HCT116 (cell line): ENCODE measurements around the gene SNX1. TPM values are rescaled to one million over a fixed set of nuclear protein-coding genes. Genes with fewer than 3 reads are reported as not detected.

Source experiments
- ATAC-seq: fragments of 200-7000 bp; cut with Tn5 transposase; 2 replicates; pipeline ENCODE4 v1.9.1; 2020; ENCODE audit warnings: mild to moderate bottlenecking, moderate library complexity
- BruUV-seq: library from RNA; stranded (reverse); fragments of 400-500 nt; replicated peaks from 2 replicates; lab custom pipeline; 2021; lab: Mats Ljungman, UMichigan
- CTCF ChIA-PET: fragments of 300-600 bp; sonication (Branson Sonifier 250); formaldehyde crosslinking; loops from one replicate; lab custom pipeline; 2021; ENCODE audit warnings: antibody characterized with exemption; lab: Charles Lee
- POLR2A ChIA-PET: fragments of 300-600, 350-600 bp; sonication (Branson Sonifier 250); formaldehyde crosslinking; loops from one replicate; lab custom pipeline; 2021; ENCODE audit warnings: antibody characterized with exemption; lab: Charles Lee
- RAD21 ChIA-PET, 2 experiments: fragments of 300-600 bp; sonication (Branson Sonifier 250); formaldehyde crosslinking; loops; one replicate each; lab custom pipeline; 2023; ENCODE audit warnings: low total read pairs in 2 of 2; ENCODE audit not compliant: uncharacterized antibody in 2 of 2, unreplicated experiment in 2 of 2, low non-redundant PET in 1 of 2; lab: Charles Lee
- DNase-seq: peaks from one replicate; pipeline ENCODE4 v3.0.0-alpha.2; 2010; ENCODE audit warnings: low read depth, low spot score
- H2AFZ ChIP-seq: fragments of 200-600 bp; shearing (Covaris generic), sonication (generic); 2 replicates; pipeline ENCODE4 v1.6.1; 2017; ENCODE audit warnings: low read depth, mixed run types, mixed read lengths, antibody characterized with exemption, low read length; ENCODE audit not compliant: poor library complexity, severe bottlenecking
- H3K27ac ChIP-seq: 2 replicates; pipeline ENCODE4 v1.5.1; 2012; ENCODE audit warnings: low read depth, low read length
- H3K27me3 ChIP-seq: fragments of 200-600 bp; sonication (generic); 2 replicates; pipeline ENCODE4 v1.6.1; 2016; ENCODE audit warnings: mixed run types, low read length, mixed read lengths; ENCODE audit not compliant: insufficient read depth
- H3K36me3 ChIP-seq, 2 experiments: fragments of 200-500 bp in 1 of 2; fragments of 200-600 bp in 1 of 2; sonication (Bioruptor generic) in 1 of 2; sonication (generic) in 1 of 2; 2 replicates each; pipeline versions ENCODE4 v1.5.1 to v1.6.1; 2014 to 2016; ENCODE audit warnings: low read length in 2 of 2, inconsistent platforms in 1 of 2, mixed read lengths in 1 of 2, mixed run types in 1 of 2; ENCODE audit not compliant: insufficient read depth in 2 of 2, control insufficient read depth in 1 of 2
- H3K4me1 ChIP-seq, 2 experiments: fragments of 200-600 bp in 1 of 2; sonication (generic) in 1 of 2; 2 replicates each; pipeline versions ENCODE4 v1.5.1 to v1.6.1; 2012 to 2017; ENCODE audit warnings: low read length in 2 of 2, inconsistent platforms in 1 of 2, mild to moderate bottlenecking in 1 of 2, mixed read lengths in 1 of 2, mixed run types in 1 of 2, moderate library complexity in 1 of 2; ENCODE audit not compliant: insufficient read depth in 2 of 2, control insufficient read depth in 1 of 2
- H3K4me2 ChIP-seq: fragments of 200-600 bp; sonication (generic); 2 replicates; pipeline ENCODE4 v1.6.1; 2017; ENCODE audit warnings: mixed run types, low read length, mixed read lengths
- H3K4me3 ChIP-seq, 2 experiments: fragments of 200-600 bp in 1 of 2; sonication (generic) in 1 of 2; replicated peaks in 1 of 2; 2 replicates each; pipeline ENCODE4 v1.5.1; 2011 to 2016; ENCODE audit warnings: low read length in 2 of 2, control low read depth in 1 of 2, low read depth in 1 of 2, mild to moderate bottlenecking in 1 of 2, mixed read lengths in 1 of 2, mixed run types in 1 of 2
- H3K79me2 ChIP-seq: fragments of 200-600 bp; sonication (generic); 2 replicates; pipeline ENCODE4 v1.6.1; 2017; ENCODE audit warnings: mild to moderate bottlenecking, mixed run types, low read length, moderate library complexity, mixed read lengths; ENCODE audit not compliant: insufficient read depth
- H3K9ac ChIP-seq: fragments of 200-600 bp; sonication (generic); 2 replicates; pipeline ENCODE4 v1.6.1; 2016; ENCODE audit warnings: low read length, mixed read lengths
- H3K9me2 ChIP-seq: fragments of 200-600 bp; sonication (generic), shearing (Covaris generic); 2 replicates; pipeline ENCODE4 v1.6.1; 2017; ENCODE audit warnings: mixed run types, mild to moderate bottlenecking, moderate library complexity; ENCODE audit not compliant: insufficient read depth
- H3K9me3 ChIP-seq, 2 experiments: fragments of 200-500 bp in 1 of 2; fragments of 200-600 bp in 1 of 2; sonication (Bioruptor generic) in 1 of 2; sonication (generic) in 1 of 2; 2 replicates each; pipeline ENCODE4 v1.6.1; 2014 to 2017; ENCODE audit warnings: low read length in 2 of 2, mixed read lengths in 2 of 2, inconsistent platforms in 1 of 2, low read depth in 1 of 2, mild to moderate bottlenecking in 1 of 2, mixed run types in 1 of 2, moderate library complexity in 1 of 2; ENCODE audit not compliant: control insufficient read depth in 1 of 2, insufficient read depth in 1 of 2
- H4K20me1 ChIP-seq: fragments of 200-600 bp; sonication (generic), shearing (Covaris generic); 2 replicates; pipeline ENCODE4 v1.6.1; 2017; ENCODE audit warnings: mixed run types, mild to moderate bottlenecking, moderate library complexity; ENCODE audit not compliant: insufficient read depth
- CBX3 ChIP-seq: IDR thresholded peaks from 2 replicates; pipeline ENCODE4 v1.6.1; 2012; ENCODE audit warnings: low read depth
- EGR1 ChIP-seq: IDR thresholded peaks from 2 replicates; pipeline ENCODE4 v1.6.1; 2012; ENCODE audit warnings: low read depth
- EZH2 ChIP-seq: fragments of 200-600 bp; sonication (generic); IDR thresholded peaks from 2 replicates; pipeline ENCODE4 v1.6.1; 2017; ENCODE audit warnings: antibody characterized with exemption, mixed run types
- EZH2phosphoT487 ChIP-seq: fragments of 200-600 bp; IDR thresholded peaks from 2 replicates; pipeline ENCODE4 v1.6.1; 2018; ENCODE audit warnings: antibody characterized with exemption, borderline replicate concordance
- JUND ChIP-seq: IDR thresholded peaks from 2 replicates; pipeline ENCODE4 v1.6.1; 2012
- POLR2A ChIP-seq: IDR thresholded peaks from 2 replicates; pipeline ENCODE4 v1.7.0; 2011; ENCODE audit warnings: borderline replicate concordance; ENCODE audit not compliant: insufficient read depth, insufficient read length; ENCODE audit errors: extremely low read depth
- POLR2AphosphoS5 ChIP-seq: IDR thresholded peaks from 2 replicates; pipeline ENCODE4 v1.6.1; 2011; ENCODE audit warnings: mild to moderate bottlenecking, low read depth, low read length, moderate library complexity
- SIN3A ChIP-seq: IDR thresholded peaks from 2 replicates; pipeline ENCODE4 v1.6.1; 2012; ENCODE audit warnings: low read depth
- SP1 ChIP-seq: IDR thresholded peaks from 2 replicates; pipeline ENCODE4 v1.6.1; 2012; ENCODE audit warnings: low read depth
- SRF ChIP-seq: IDR thresholded peaks from 2 replicates; pipeline ENCODE4 v1.6.1; 2012; ENCODE audit warnings: low read depth
- TCF7L2 ChIP-seq: IDR thresholded peaks from 2 replicates; pipeline ENCODE4 v1.7.0; 2011; ENCODE audit warnings: borderline replicate concordance, inconsistent platforms; ENCODE audit not compliant: insufficient read depth, insufficient read length; ENCODE audit errors: extremely low read depth
- YY1 ChIP-seq: IDR thresholded peaks from 2 replicates; pipeline ENCODE4 v1.6.1; 2011; ENCODE audit warnings: low read length, low read depth, moderate library complexity, mild to moderate bottlenecking; ENCODE audit not compliant: insufficient replicate concordance; ENCODE audit errors: extremely low read depth
- ZFX ChIP-seq: fragments of 450-650 bp; IDR thresholded peaks from 2 replicates; pipeline ENCODE4 v1.6.1; 2017
- ZNF274 ChIP-seq: fragments of 200-500 bp; sonication (Bioruptor generic); IDR thresholded peaks from 2 replicates; pipeline ENCODE4 v1.6.1; 2014; ENCODE audit warnings: mild to moderate bottlenecking, low read depth, low read length, inconsistent platforms
- intact Hi-C: fragments of 100-400 bp; cut with micrococcal nuclease; formaldehyde crosslinking; loops from 2 replicates; pipeline ENCODE4 v1.10.0; 2022
- total RNA-seq: library from RNA; stranded (reverse); gene quantifications from one replicate; pipeline ENCODE4 v1.2.1, GENCODE V29; 2021; ENCODE audit not compliant: unreplicated experiment
- TF ChIP-seq, protein P1 (sequence below): IDR thresholded peaks from 2 replicates; pipeline ENCODE4 v1.6.1; 2012; ENCODE audit warnings: low read depth
- TF ChIP-seq, protein P2 (sequence below): IDR thresholded peaks from 2 replicates; pipeline ENCODE4 v1.6.1; 2011; ENCODE audit warnings: mild to moderate bottlenecking, low read length, moderate library complexity; ENCODE audit not compliant: insufficient replicate concordance; ENCODE audit errors: extremely low read depth
- TF ChIP-seq, protein P3 (sequence below): IDR thresholded peaks from 2 replicates; pipeline ENCODE4 v1.6.1; 2012
- TF ChIP-seq, protein P4 (sequence below), 3 experiments: fragments of 200-600 bp in 1 of 3; sonication (generic) in 1 of 3; IDR thresholded peaks in 2 of 3; conservative IDR thresholded peaks in 1 of 3; 2 replicates each; pipeline ENCODE4 v1.5.1; 2012 to 2017; ENCODE audit warnings: low read depth in 2 of 3, low read length in 2 of 3, antibody characterized with exemption in 1 of 3, borderline replicate concordance in 1 of 3, control low read depth in 1 of 3, mild to moderate bottlenecking in 1 of 3, mixed read lengths in 1 of 3, mixed run types in 1 of 3, moderate library complexity in 1 of 3; ENCODE audit not compliant: insufficient read depth in 1 of 3

Gene SNX1
- total RNA-seq, 1 experiment from 2014 or later = 91.9 TPM

DNA sequence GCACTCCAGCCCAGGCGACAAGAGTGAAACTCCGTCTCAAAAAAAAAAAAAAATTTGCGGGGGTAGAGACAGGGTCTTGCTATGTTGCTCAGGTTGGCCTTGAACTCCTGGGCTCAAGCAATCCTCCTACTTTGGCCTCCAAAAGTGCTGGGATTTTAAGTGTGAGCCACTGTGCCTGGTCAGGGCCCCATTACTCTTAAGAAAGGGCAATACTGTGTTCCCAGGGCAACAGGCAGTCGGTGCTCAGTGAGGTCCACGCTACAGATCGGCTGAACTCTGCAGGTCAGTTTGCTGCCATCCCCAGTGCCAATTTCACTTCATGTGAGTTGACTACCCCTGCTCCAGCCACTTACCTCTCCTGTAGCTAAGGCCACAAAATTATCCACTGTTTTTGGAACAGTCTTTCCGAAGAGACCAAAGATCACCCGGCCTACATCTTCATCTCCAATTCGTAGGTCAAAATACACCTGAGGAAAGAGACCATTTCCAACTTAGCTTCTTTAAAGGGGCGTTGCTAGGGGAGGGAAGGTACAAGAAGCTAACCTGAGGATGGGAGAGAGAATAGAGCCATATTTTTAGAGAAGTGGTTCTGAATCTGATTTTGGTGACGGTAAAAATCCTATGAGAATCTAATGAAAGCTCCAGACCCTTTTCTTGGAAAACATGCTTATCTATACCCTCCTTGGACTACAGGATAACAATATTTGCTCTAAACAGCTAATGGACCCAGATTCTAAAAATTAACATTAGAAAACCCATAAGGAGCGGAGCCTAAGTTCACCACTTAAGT is 66.1 kb downstream of the SNX1 start:
- no peaks in the 10 kb centered on the region for H3K27me3 ChIP-seq
- TF ChIP-seq SRF = no peak
- no peak for TF ChIP-seq EGR1
- TF ChIP-seq, protein P1, sequence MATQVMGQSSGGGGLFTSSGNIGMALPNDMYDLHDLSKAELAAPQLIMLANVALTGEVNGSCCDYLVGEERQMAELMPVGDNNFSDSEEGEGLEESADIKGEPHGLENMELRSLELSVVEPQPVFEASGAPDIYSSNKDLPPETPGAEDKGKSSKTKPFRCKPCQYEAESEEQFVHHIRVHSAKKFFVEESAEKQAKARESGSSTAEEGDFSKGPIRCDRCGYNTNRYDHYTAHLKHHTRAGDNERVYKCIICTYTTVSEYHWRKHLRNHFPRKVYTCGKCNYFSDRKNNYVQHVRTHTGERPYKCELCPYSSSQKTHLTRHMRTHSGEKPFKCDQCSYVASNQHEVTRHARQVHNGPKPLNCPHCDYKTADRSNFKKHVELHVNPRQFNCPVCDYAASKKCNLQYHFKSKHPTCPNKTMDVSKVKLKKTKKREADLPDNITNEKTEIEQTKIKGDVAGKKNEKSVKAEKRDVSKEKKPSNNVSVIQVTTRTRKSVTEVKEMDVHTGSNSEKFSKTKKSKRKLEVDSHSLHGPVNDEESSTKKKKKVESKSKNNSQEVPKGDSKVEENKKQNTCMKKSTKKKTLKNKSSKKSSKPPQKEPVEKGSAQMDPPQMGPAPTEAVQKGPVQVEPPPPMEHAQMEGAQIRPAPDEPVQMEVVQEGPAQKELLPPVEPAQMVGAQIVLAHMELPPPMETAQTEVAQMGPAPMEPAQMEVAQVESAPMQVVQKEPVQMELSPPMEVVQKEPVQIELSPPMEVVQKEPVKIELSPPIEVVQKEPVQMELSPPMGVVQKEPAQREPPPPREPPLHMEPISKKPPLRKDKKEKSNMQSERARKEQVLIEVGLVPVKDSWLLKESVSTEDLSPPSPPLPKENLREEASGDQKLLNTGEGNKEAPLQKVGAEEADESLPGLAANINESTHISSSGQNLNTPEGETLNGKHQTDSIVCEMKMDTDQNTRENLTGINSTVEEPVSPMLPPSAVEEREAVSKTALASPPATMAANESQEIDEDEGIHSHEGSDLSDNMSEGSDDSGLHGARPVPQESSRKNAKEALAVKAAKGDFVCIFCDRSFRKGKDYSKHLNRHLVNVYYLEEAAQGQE = no peak
- no peak for TF ChIP-seq ZNF274
- TF ChIP-seq SP1 = no peak
- TF ChIP-seq, protein P2, sequence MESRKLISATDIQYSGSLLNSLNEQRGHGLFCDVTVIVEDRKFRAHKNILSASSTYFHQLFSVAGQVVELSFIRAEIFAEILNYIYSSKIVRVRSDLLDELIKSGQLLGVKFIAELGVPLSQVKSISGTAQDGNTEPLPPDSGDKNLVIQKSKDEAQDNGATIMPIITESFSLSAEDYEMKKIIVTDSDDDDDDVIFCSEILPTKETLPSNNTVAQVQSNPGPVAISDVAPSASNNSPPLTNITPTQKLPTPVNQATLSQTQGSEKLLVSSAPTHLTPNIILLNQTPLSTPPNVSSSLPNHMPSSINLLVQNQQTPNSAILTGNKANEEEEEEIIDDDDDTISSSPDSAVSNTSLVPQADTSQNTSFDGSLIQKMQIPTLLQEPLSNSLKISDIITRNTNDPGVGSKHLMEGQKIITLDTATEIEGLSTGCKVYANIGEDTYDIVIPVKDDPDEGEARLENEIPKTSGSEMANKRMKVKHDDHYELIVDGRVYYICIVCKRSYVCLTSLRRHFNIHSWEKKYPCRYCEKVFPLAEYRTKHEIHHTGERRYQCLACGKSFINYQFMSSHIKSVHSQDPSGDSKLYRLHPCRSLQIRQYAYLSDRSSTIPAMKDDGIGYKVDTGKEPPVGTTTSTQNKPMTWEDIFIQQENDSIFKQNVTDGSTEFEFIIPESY = no peak
- TF ChIP-seq POLR2AphosphoS5 = no peak
- TF ChIP-seq ZFX = no peak
- TF ChIP-seq TCF7L2 = no peak
- no peak for TF ChIP-seq SIN3A
- TF ChIP-seq, protein P3, sequence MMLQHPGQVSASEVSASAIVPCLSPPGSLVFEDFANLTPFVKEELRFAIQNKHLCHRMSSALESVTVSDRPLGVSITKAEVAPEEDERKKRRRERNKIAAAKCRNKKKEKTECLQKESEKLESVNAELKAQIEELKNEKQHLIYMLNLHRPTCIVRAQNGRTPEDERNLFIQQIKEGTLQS = no peak
- no peak for TF ChIP-seq EZH2phosphoT487
- no peak for TF ChIP-seq YY1
- TF ChIP-seq JUND = no peak
- no peak for TF ChIP-seq CBX3
- TF ChIP-seq, protein P4, sequence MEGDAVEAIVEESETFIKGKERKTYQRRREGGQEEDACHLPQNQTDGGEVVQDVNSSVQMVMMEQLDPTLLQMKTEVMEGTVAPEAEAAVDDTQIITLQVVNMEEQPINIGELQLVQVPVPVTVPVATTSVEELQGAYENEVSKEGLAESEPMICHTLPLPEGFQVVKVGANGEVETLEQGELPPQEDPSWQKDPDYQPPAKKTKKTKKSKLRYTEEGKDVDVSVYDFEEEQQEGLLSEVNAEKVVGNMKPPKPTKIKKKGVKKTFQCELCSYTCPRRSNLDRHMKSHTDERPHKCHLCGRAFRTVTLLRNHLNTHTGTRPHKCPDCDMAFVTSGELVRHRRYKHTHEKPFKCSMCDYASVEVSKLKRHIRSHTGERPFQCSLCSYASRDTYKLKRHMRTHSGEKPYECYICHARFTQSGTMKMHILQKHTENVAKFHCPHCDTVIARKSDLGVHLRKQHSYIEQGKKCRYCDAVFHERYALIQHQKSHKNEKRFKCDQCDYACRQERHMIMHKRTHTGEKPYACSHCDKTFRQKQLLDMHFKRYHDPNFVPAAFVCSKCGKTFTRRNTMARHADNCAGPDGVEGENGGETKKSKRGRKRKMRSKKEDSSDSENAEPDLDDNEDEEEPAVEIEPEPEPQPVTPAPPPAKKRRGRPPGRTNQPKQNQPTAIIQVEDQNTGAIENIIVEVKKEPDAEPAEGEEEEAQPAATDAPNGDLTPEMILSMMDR (IDR thresholded peaks at IDR 0.05 in 2 of 3, conservative IDR thresholded peaks at IDR 0.05 in 1 of 3; ENCODE audit: borderline replicate concordance in 1 of 3, insufficient read depth in 1 of 3, low read depth in 2 of 3, low read length in 2 of 3) = no peak
- TF ChIP-seq POLR2A = no peak
- TF ChIP-seq EZH2 = no peak
- H2AFZ ChIP-seq = no peak overlapping the region
- peak overlapping the region; percentile 68 for H3K27ac ChIP-seq
- TSS peak; percentile 78 for BruUV-seq
- no peaks in the 10 kb centered on the region; the same call in 1 of the 2 replicates for H4K20me1 ChIP-seq
- DNase-seq = no peak
- peak overlapping the region; percentile 97 for H3K4me2 ChIP-seq
- peak overlapping the region; percentile 85 to 97 for H3K4me3 ChIP-seq
- no peak for ATAC-seq
- POLR2A ChIA-PET = interaction anchor here (1.9 to 2.5 kb wide), 2 partner anchors 8 to 12 kb away, joined by 7 to 12 read pairs; no protein-coding TSS in a partner anchor
- no peaks in the 10 kb centered on the region for H3K9me2 ChIP-seq
- H3K79me2 ChIP-seq = peaks cover 47% of the 10 kb centered on the region
- CTCF ChIA-PET = interaction anchor here (2.3 kb wide), 1 partner anchor 8 kb away, joined by 23 read pairs; no protein-coding TSS in a partner anchor
- RAD21 ChIA-PET = no interaction called here
- H3K9ac ChIP-seq = peak overlapping the region; percentile 88
- intact Hi-C loops = loop anchor here (2.0 kb wide), 2 partner anchors 225 to 519 kb away; partner anchors contain the start of gene TRIP4
- peaks cover 4 to 14% of the 10 kb centered on the region in 2 experiments; a peak in 3 of 4 replicates for H3K4me1 ChIP-seq
- peaks cover 29 to 37% of the 10 kb centered on the region in 2 experiments for H3K36me3 ChIP-seq
- no peaks in the 10 kb centered on the region for H3K9me3 ChIP-seq
